K562 (cell line): ENCODE measurements around the gene GPX6. TPM values are rescaled to one million over a fixed set of nuclear protein-coding genes. Genes with fewer than 3 reads are reported as not detected.
A peak's percentile ranks its signal among the peaks of the same experiment; 100 is the strongest.

Experiments used
- ARID2 ChIP-seq: fragments of 450-650 bp; IDR thresholded peaks from 2 replicates; pipeline ENCODE4 v1.6.1; 2017; ENCODE audit warnings: antibody characterized with exemption, mild to moderate bottlenecking
- DMBX1 ChIP-seq: fragments of 250-450 bp; sonication (Bioruptor Pico); IDR thresholded peaks from 2 replicates; pipeline ENCODE4 v1.8.0; 2022; ENCODE audit warnings: inconsistent platforms, mild to moderate bottlenecking, moderate library complexity, borderline replicate concordance
- DPF2 ChIP-seq: fragments of 450-650 bp; IDR thresholded peaks from 2 replicates; pipeline ENCODE4 v1.6.1; 2016
- E4F1 ChIP-seq: fragments of 250-450 bp; sonication (Bioruptor Pico); IDR thresholded peaks from 2 replicates; pipeline ENCODE4 v1.5.0; 2021; ENCODE audit warnings: mild to moderate bottlenecking, borderline replicate concordance
- FOXK2 ChIP-seq, 2 experiments: fragments of 450-650 bp; IDR thresholded peaks in 1 of 2; conservative IDR thresholded peaks in 1 of 2; 2 replicates each; pipeline ENCODE4 v1.6.1; 2016; ENCODE audit warnings: low read depth in 2 of 2, mild to moderate bottlenecking in 1 of 2
- HDAC8 ChIP-seq: fragments of 450-650 bp; IDR thresholded peaks from 2 replicates; pipeline ENCODE4 v1.6.1; 2016; ENCODE audit warnings: mild to moderate bottlenecking, missing genetic modification characterization, moderate library complexity, missing compliant biosample characterization
- HINFP ChIP-seq: fragments of 450-650 bp; conservative IDR thresholded peaks from 2 replicates; pipeline ENCODE4 v1.6.1; 2016; ENCODE audit warnings: missing genetic modification characterization, low read depth, mild to moderate bottlenecking, control low read depth, missing compliant biosample characterization
- KDM5B ChIP-seq: fragments of 200-600 bp; sonication (generic); IDR thresholded peaks from 2 replicates; pipeline ENCODE4 v1.6.1; 2012; ENCODE audit warnings: low read depth, mild to moderate bottlenecking, moderate library complexity, low read length, control low read depth, inconsistent platforms; ENCODE audit not compliant: insufficient replicate concordance
- MLLT1 ChIP-seq, 2 experiments: fragments of 450-650 bp; IDR thresholded peaks; 2 replicates each; pipeline ENCODE4 v1.6.1; 2016
- NBN ChIP-seq: fragments of 450-650 bp; IDR thresholded peaks from 2 replicates; pipeline ENCODE4 v1.6.1; 2016; ENCODE audit warnings: low read depth, mild to moderate bottlenecking
- NRF1 ChIP-seq, 2 experiments: fragments of 450-650 bp; IDR thresholded peaks in 1 of 2; conservative IDR thresholded peaks in 1 of 2; 2 replicates each; pipeline ENCODE4 v1.6.1; 2014; ENCODE audit warnings: mild to moderate bottlenecking in 2 of 2
- SP1 ChIP-seq: sonication (generic); formaldehyde crosslinking; IDR thresholded peaks from 2 replicates; pipeline ENCODE4 v1.8.1; 2022; ENCODE audit warnings: mild to moderate bottlenecking, missing genetic modification reagents
- ZBTB40 ChIP-seq, 2 experiments: fragments of 450-650 bp in 1 of 2; sonication (generic) in 1 of 2; formaldehyde crosslinking in 1 of 2; IDR thresholded peaks; 2 replicates each; pipeline versions ENCODE4 v1.7.1 to v1.9.0; 2016 to 2022; ENCODE audit warnings: inconsistent platforms in 1 of 2, mild to moderate bottlenecking in 1 of 2, missing genetic modification reagents in 1 of 2
- polyA plus RNA-seq, 8 experiments: library from polyadenylated mRNA; depleted of rRNA in 4 of 8; stranded (reverse) in 5 of 8; unstranded in 3 of 8; fragments of >200 nt; fragmentation: Nextera tagmentation in 2 of 8; fragmentation: Illumina TruSeq in 1 of 8; extraction: Ambion mirVana in 2 of 8; extraction: Trizol in 1 of 8; gene quantifications; 2 replicates each; pipeline versions ENCODE4 v1.2.1 to v1.2.3, GENCODE V29; 2011 to 2014; ENCODE audit warnings: inconsistent platforms in 1 of 8, missing spikeins in 1 of 8
- total RNA-seq, 7 experiments: library from RNA; depleted of rRNA in 6 of 7; stranded (reverse); fragments of >200 nt in 6 of 7; fragmentation: Illumina TruSeq in 2 of 7; extraction: Trizol in 2 of 7; gene quantifications; 2 replicates each; pipeline versions ENCODE4 v1.2.1 to v1.2.3, GENCODE V29; 2011 to 2021; ENCODE audit warnings: low replicate concordance in 1 of 7

Gene GPX6
- total and polyA plus RNA-seq, 9 of the 15 experiments (the other 6 are each of a cell fraction or from before 2014, with no cell fraction given): not detected

- TF ChIP-seq SP1 (CRISPR knock-in tag) (0 out of 2 replicates have a peak, but pooled peaks have one; percentile 48), DPF2 (peak; percentile 27; the same call in 1 of the 2 replicates), ARID2 (peak; percentile 61; the same call in 1 of the 2 replicates), MLLT1 (IDR thresholded peaks at IDR 0.05) (0 out of 4 replicates have a peak, but pooled peaks of 1 of the 2 experiments have one; percentile 17), KDM5B (peak; percentile 54), E4F1 (CRISPR knock-in tag) (no peak), ZBTB40 (IDR thresholded peaks at IDR 0.05) (peak; percentile 67; the same call in 1 of the 2 replicates), ZBTB40 (CRISPR knock-in tag; IDR thresholded peaks at IDR 0.05) (no peak), HINFP (no peak), HDAC8 (tag) (no peak), DMBX1 (CRISPR knock-in tag) (no peak), NBN (no peak), FOXK2 (conservative IDR thresholded peaks at IDR 0.05 in 1 of 2, IDR thresholded peaks at IDR 0.05 in 1 of 2; ENCODE audit: low read depth in 2 of 2) (0 out of 4 replicates have a peak, but pooled peaks of 1 of the 2 experiments have one; percentile 9), NRF1 (conservative IDR thresholded peaks at IDR 0.05 in 1 of 2, IDR thresholded peaks at IDR 0.05 in 1 of 2) (peak; percentile 5 to 8; a peak in 1 of 4 replicates)
Measured at GRCh38 chr6:28491984-28492317, 23.6 kb downstream of the GPX6 start (continued).
